Nephron (organoid): ENCODE results near the gene BCL11A.

Experiments used
- H3K27ac Mint-ChIP-seq, 3 experiments: 2 replicates each; pipeline ENCODE4 v1.8.0; 2020; ENCODE audit warnings: mixed read lengths in 3 of 3, mild to moderate bottlenecking in 2 of 3, moderate library complexity in 1 of 3
- H3K27me3 Mint-ChIP-seq: 2 replicates; pipeline ENCODE4 v1.8.0; 2021; ENCODE audit warnings: low read depth, mild to moderate bottlenecking, moderate library complexity, mixed read lengths
- H3K36me3 Mint-ChIP-seq: 2 replicates; pipeline ENCODE4 v1.8.0; 2020; ENCODE audit warnings: low read depth, mixed read lengths
- H3K4me1 Mint-ChIP-seq: 2 replicates; pipeline ENCODE4 v1.8.0; 2020; ENCODE audit warnings: mixed read lengths
- H3K4me3 Mint-ChIP-seq, 3 experiments: 2 replicates each; pipeline ENCODE4 v1.8.0; 2020; ENCODE audit warnings: mild to moderate bottlenecking in 3 of 3, mixed read lengths in 3 of 3, moderate library complexity in 2 of 3
- H3K9me3 Mint-ChIP-seq: 2 replicates; pipeline ENCODE4 v1.8.0; 2020; ENCODE audit warnings: mixed read lengths
- CTCF ChIP-seq, 3 experiments: fragments of 200-600 bp; sonication (generic); IDR thresholded peaks; one replicate each; pipeline ENCODE4 v1.5.0; 2021; ENCODE audit warnings: antibody characterized with exemption in 3 of 3; ENCODE audit not compliant: unreplicated experiment in 3 of 3

BCL11A gene

GRCh38 chr2:60551240-60552077, 2.0 kb downstream of the BCL11A start:
- TF ChIP-seq CTCF (IDR thresholded peaks at IDR 0.05; ENCODE audit: unreplicated experiment in 3 of 3): no peak
- Mint-ChIP-seq H3K36me3 (peaks cover under 1% of the 10 kb centered on the region), H3K4me3 (peak overlapping the region; percentile 94 to 100 (median 98)), H3K27ac (peak overlapping the region; percentile 68 to 99 (median 91)), H3K4me1 (peaks cover 34% of the 10 kb centered on the region), H3K9me3 (no peaks in the 10 kb centered on the region), H3K27me3 (peaks cover 29% of the 10 kb centered on the region)

GRCh38 chr2:60550984-60551239, 2.5 kb downstream of the BCL11A start:
- peaks cover 39% of the 10 kb centered on the region for H3K4me1 Mint-ChIP-seq
- peak overlapping the region; percentile 94 to 98 (median 94) for H3K4me3 Mint-ChIP-seq
- H3K9me3 Mint-ChIP-seq: no peaks in the 10 kb centered on the region
- TF ChIP-seq CTCF (IDR thresholded peaks at IDR 0.05; ENCODE audit: unreplicated experiment in 3 of 3): no peak
- H3K27me3 Mint-ChIP-seq: peaks cover 24% of the 10 kb centered on the region
- H3K36me3 Mint-ChIP-seq: peaks cover 6% of the 10 kb centered on the region
- peak overlapping the region; percentile 68 to 99 (median 83) for H3K27ac Mint-ChIP-seq

GRCh38 chr2:60550178-60550983, 3.1 kb downstream of the BCL11A start:
- peaks cover 11% of the 10 kb centered on the region for H3K36me3 Mint-ChIP-seq
- TF ChIP-seq CTCF (IDR thresholded peaks at IDR 0.05; ENCODE audit: unreplicated experiment in 3 of 3): peak; percentile 66 to 89 (median 78)
- H3K4me1 Mint-ChIP-seq: peaks cover 38% of the 10 kb centered on the region

GRCh38 chr2:60549928-60550177, 3.6 kb downstream of the BCL11A start:
- Mint-ChIP-seq H3K27ac (peak overlapping the region; percentile 92 to 99 (median 96)), H3K27me3 (peaks cover 17% of the 10 kb centered on the region), H3K4me1 (peaks cover 43% of the 10 kb centered on the region), H3K36me3 (peaks cover 17% of the 10 kb centered on the region), H3K9me3 (no peaks in the 10 kb centered on the region), H3K4me3 (peak overlapping the region; percentile 94 to 98 (median 94))
- TF ChIP-seq CTCF (IDR thresholded peaks at IDR 0.05; ENCODE audit: unreplicated experiment in 3 of 3): no peak

More at GRCh38 chr2:60550178-60550983, 3.1 kb downstream of the BCL11A start:
- Mint-ChIP-seq H3K27me3 (peaks cover 20% of the 10 kb centered on the region), H3K27ac (peak overlapping the region; percentile 92 to 99 (median 96)), H3K4me3 (peak overlapping the region; percentile 94 to 98 (median 94)), H3K9me3 (no peaks in the 10 kb centered on the region)

DNA sequence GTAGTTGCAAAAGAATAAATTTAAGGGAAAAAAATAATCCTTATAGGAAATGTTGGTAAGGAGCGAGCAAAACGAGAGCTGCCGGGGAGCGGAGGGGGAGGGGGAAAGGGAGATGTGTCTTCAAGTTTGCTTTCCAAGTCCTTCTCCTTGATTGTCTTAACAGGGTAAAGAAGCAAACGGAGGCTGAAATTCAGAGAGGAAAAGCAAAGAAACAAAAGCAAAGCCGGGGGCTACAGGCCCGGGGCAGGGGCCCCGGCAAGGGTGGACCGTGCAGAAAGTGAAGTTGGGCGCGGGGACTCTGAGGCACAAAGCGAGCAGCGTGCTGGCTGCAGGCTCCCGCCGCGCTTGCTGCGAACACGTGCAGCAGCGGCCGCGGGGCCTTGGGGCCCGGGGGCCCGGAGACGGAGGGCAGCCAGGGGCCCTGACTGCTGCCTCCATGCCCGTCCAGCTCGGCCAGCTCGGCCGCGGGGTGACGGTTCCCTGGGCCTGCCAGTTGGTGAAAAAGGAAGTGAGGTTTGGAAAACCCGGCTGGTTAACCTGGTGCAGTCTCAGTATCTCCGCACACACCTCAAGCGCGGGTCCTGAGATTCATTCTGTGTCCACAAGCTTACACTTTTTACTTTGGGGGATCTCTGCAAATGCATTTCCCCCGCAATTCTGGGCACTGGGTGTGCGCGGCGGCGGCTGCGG, 4.1 kb downstream of the BCL11A start:
- peaks cover 13% of the 10 kb centered on the region for H3K27me3 Mint-ChIP-seq
- H3K4me3 Mint-ChIP-seq: peak overlapping the region; percentile 94 to 98 (median 94)
- no peak for TF ChIP-seq CTCF (IDR thresholded peaks at IDR 0.05; ENCODE audit: unreplicated experiment in 3 of 3)
- peaks cover 21% of the 10 kb centered on the region for H3K36me3 Mint-ChIP-seq
- no peaks in the 10 kb centered on the region for H3K9me3 Mint-ChIP-seq
- H3K4me1 Mint-ChIP-seq: peaks cover 48% of the 10 kb centered on the region
- H3K27ac Mint-ChIP-seq: peak overlapping the region; percentile 92 to 99 (median 96)
